ENCODE results near the gene LPP.
A peak's percentile ranks its signal among the peaks of the same experiment; 100 is the strongest.

The LPP gene

DNA sequence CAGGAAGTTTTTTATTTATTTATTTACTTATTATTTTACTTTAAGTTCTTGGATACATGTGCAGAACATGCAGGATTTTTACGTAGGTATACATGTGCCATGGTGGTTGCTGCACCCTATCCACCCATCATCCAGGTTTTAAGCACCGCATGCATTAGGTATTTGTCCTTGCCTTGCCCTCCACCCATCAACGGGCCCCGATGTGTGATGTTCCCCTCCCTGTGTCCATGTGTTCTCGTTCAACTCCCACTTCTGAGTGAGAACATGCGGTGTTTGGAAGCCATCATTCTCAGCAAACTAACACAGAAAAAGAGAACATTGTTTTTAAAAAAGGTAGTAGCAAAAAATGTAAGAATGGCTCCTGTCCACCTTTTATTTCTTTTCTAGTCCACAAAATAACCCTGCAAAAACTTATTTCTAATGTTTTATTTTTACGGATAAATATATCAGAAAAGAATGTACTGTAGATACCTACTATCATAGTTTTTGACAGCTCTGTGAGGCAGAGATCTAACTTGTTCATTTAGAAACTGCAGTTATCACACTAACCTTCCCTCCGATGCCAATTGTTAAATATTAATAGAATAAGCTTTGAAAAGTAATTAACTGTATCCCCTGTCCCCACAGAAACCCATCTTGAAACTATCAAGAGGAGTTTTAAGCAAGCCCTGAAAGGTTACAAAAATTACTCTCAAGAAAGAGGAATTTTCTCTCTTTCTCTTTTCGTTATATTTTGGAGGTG lies 189.2 kb downstream of the LPP start:
- DNase-seq = no peak

DNA sequence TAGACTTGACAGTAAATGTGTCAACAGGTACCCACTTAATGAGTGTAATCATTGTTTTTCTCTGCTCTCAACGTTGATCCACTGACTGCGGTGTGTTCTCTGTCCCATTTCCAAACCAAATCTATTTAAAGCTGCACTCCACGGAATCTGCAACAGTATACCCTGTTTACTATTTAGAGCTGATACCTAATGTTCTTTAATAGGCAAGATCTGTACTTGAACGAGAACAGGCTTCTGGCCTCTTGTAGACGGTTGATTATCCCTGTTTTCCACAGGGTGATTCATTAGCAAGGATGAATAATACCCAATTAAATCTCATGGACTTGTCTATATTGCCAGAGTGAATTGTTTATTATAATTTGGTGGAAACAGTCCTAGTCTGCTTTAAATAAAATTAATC lies 189.9 kb downstream of the LPP start:
- no peak for DNase-seq

GRCh38 chr3:188345223-188345622 lies 191.3 kb downstream of the LPP start:
- no peak for DNase-seq

- peak; percentile 76 for DNase-seq
These were observed 194.7 kb downstream of the LPP start for GRCh38 chr3:188348435-188349244.

DNA sequence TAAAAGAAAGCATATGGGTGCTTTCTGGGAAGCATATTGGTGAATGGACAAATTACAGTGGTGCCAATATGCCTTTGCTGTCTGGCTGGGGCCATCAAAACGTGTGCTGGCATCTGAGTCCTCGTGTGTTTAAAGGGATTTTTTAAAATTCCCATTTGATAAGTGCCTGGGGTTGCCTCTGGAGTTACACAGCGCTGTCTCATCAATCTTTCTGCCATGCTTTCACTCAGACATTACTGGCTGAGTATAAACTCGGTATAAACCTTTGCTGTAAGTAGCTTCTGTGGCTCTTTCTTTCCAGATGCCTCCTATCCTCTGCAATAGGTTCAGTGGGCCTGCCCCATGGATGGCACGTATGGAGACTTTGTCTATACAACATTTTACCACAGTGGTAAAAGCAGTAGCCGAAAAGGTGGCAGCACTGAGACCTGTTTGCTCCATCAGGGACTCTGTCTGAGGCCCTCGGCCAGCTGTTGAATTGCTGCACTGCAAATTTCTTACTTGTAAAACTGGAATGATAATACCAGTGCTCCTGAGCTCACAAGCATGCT lies 195.5 kb downstream of the LPP start:
- DNase-seq = peak; percentile 27

- DNase-seq = no peak
These were observed 196.0 kb downstream of the LPP start for GRCh38 chr3:188349933-188350332.

DNA sequence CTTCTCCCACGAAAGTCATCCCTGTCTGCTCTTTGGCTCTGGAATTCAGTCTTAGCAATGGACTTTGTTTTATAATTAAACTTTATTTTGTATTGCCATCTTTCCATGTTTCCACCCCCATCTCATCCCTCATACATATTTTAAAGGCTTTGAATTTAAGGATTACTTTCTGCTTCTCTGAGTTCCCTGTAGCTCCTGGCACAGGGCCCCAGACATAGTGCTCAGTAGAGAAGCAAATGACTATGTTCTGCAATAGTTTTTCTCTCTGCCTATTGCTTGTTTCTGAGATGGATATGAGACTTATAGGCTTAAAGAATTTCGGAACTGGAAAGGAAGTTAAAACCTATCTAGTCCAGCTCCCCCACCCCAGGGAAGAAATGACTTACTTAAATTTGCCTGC lies 197.0 kb downstream of the LPP start:
- no peak for DNase-seq

GRCh38 chr3:188351648-188352047 lies 197.7 kb downstream of the LPP start:
- DNase-seq = no peak

- DNase-seq = peak; percentile 45
These were observed 198.4 kb downstream of the LPP start for GRCh38 chr3:188352196-188352927.

- no peak for DNase-seq
These were observed 199.5 kb downstream of the LPP start for GRCh38 chr3:188353426-188353825.

DNA sequence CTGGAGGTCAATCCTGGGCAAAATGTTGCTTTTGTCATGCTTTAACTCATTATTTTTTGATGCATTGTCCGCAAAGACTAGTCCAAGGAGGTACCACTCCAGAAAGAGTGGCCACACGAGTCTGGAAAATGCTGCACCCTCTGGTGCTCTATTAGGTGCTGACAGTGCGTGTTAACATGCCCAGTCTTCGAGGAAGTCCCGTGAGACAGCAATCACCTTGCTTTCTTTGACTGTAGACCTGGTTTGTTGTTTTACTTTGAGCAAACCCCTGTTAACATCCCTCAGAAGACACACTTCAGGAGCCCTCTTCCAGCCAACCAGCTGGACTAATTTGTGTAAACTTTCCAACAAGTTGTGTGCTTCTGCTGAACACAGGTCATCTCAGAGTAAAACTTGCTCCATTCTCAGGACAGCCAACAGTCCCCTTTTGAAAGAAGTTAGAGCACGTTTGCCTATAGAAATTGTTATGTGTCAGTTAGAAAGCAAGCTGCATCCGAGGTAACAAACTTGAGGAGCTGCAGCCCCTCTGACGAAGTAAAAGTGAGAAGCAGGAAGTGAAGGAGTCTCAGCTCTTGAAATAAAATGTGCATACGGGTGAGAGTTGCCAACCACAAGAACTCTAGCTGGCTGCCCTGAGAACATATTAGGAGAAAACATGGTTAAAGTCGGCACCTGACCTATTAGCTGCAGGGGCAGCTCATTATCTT lies 205.0 kb downstream of the LPP start:
- no peak for DNase-seq

- DNase-seq = no peak
These were observed 206.5 kb downstream of the LPP start for GRCh38 chr3:188360364-188360881.

- no peak for DNase-seq
These were observed 207.9 kb downstream of the LPP start for GRCh38 chr3:188361888-188362287.

- no peak for DNase-seq
These were observed 208.5 kb downstream of the LPP start for GRCh38 chr3:188362405-188362831.

- no peak for DNase-seq
These were observed 211.2 kb downstream of the LPP start for GRCh38 chr3:188365184-188365583.

- no peak for DNase-seq
These were observed 212.2 kb downstream of the LPP start for GRCh38 chr3:188365988-188366698.

GRCh38 chr3:188367678-188368077 lies 213.7 kb downstream of the LPP start:
- DNase-seq = no peak

GRCh38 chr3:188369526-188369925 lies 215.6 kb downstream of the LPP start:
- DNase-seq = no peak

- no peak for DNase-seq
These were observed 216.3 kb downstream of the LPP start for GRCh38 chr3:188370081-188370830.

- no peak for DNase-seq
These were observed 224.8 kb downstream of the LPP start for GRCh38 chr3:188378786-188379185.

- no peak for DNase-seq
These were observed 226.3 kb downstream of the LPP start for GRCh38 chr3:188380252-188380651.
